Tibial nerve (tissue), 4 donors: ENCODE data around the gene SCN5A. TPM values are rescaled to one million over a fixed set of nuclear protein-coding genes. Genes with fewer than 3 reads are reported as not detected.

Experiments used
- DNase-seq, 2 donors: peaks; one replicate each; pipeline ENCODE4 v3.0.0-alpha.2; 2019; ENCODE audit warnings: low spot score in 2 of 2
- H3K27ac ChIP-seq, 4 donors: fragments of 200-600 bp; sonication (generic) in 3 of 4; one replicate each; pipeline ENCODE4 v1.5.1; 2017 to 2019; ENCODE audit warnings: mild to moderate bottlenecking in 1 of 4
- H3K27me3 ChIP-seq, 2 donors: fragments of 200-600 bp; sonication (generic) in 1 of 2; one replicate each; pipeline versions ENCODE4 v1.5.1 to v1.6.0; 2017 to 2019
- H3K36me3 ChIP-seq, 3 donors: fragments of 200-600 bp; sonication (generic); one replicate each; pipeline ENCODE4 v1.5.1; 2018 to 2019
- H3K4me1 ChIP-seq, 4 donors: fragments of 200-600 bp; sonication (generic) in 3 of 4; one replicate each; pipeline ENCODE4 v1.5.1; 2017 to 2019
- H3K4me3 ChIP-seq, 4 donors: fragments of 200-600 bp; sonication (generic) in 3 of 4; one replicate each; pipeline ENCODE4 v1.5.1; 2017 to 2019; ENCODE audit warnings: mild to moderate bottlenecking in 1 of 4, moderate library complexity in 1 of 4
- H3K9me3 ChIP-seq, 4 donors: fragments of 200-600 bp; sonication (generic) in 3 of 4; one replicate each; pipeline ENCODE4 v1.5.1; 2017 to 2019
- EP300 ChIP-seq, 2 donors: sonication (generic); formaldehyde crosslinking; IDR thresholded peaks; one replicate each; pipeline ENCODE4 v1.6.1; 2017; ENCODE audit warnings: antibody characterized with exemption in 2 of 2, mild to moderate bottlenecking in 1 of 2
- POLR2A ChIP-seq, 2 donors: fragments of 450-650 bp; IDR thresholded peaks; one replicate each; pipeline ENCODE4 v1.6.1; 2017; ENCODE audit warnings: antibody characterized with exemption in 2 of 2, mild to moderate bottlenecking in 2 of 2, moderate library complexity in 2 of 2
- WGBS, 2 donors: methylation state at CpG; one replicate each; pipeline ENCODE4 v1.1.5; 2018; 5-methylcytosine and 5-hydroxymethylcytosine counted together
- total RNA-seq, 4 donors: library from RNA; depleted of rRNA; stranded (reverse); fragments of >200 nt; gene quantifications; one replicate each; pipeline ENCODE4 v1.1.0, GENCODE V29; 2016
- TF ChIP-seq, protein P1 (sequence below), 5 experiments: fragments of 200-600 bp in 3 of 5; fragments of 450-650 bp in 2 of 5; sonication (generic) in 3 of 5; IDR thresholded peaks; one replicate each; pipeline ENCODE4 v1.5.1; 2016 to 2019; ENCODE audit warnings: antibody characterized with exemption in 5 of 5, mild to moderate bottlenecking in 3 of 5, moderate library complexity in 2 of 5

SCN5A gene
- total RNA-seq, 4 donors from 2014 or later = 0.44 to 2.7 (median 1.8) TPM

DNA sequence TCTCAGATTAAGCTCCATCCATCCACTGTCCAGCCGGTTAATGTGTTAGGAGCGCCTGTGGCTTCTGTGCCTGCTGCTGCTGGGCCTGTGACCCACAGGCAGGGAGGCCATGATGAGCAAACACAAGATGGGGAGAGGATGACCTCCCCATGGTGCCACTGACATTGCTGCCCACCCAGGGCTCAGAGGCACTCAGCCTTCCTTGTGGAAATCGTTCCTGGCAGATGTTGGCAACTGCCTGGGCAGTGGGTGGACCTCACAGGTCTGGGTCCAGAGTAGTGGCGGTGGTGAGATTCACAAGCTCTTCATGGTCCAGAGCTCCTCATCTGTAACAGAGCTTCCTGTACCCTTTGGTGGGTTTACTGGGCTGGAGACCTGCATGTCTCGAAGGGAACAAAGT, 38.6 kb downstream of the SCN5A start:
- TF ChIP-seq EP300 (IDR thresholded peaks at IDR 0.05) = no peak
- no peak for TF ChIP-seq POLR2A (IDR thresholded peaks at IDR 0.05)
- TF ChIP-seq, protein P1, sequence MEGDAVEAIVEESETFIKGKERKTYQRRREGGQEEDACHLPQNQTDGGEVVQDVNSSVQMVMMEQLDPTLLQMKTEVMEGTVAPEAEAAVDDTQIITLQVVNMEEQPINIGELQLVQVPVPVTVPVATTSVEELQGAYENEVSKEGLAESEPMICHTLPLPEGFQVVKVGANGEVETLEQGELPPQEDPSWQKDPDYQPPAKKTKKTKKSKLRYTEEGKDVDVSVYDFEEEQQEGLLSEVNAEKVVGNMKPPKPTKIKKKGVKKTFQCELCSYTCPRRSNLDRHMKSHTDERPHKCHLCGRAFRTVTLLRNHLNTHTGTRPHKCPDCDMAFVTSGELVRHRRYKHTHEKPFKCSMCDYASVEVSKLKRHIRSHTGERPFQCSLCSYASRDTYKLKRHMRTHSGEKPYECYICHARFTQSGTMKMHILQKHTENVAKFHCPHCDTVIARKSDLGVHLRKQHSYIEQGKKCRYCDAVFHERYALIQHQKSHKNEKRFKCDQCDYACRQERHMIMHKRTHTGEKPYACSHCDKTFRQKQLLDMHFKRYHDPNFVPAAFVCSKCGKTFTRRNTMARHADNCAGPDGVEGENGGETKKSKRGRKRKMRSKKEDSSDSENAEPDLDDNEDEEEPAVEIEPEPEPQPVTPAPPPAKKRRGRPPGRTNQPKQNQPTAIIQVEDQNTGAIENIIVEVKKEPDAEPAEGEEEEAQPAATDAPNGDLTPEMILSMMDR (IDR thresholded peaks at IDR 0.05) = no peak
- H3K4me3 ChIP-seq = no peak overlapping the region
- 90 to 96% methylated on average over 3 to 4 of the region's 5 CpGs for WGBS, 2 donors
- no peak overlapping the region for H3K27ac ChIP-seq
- no peak for DNase-seq
- no peaks in the 10 kb centered on the region for H3K27me3 ChIP-seq
- no peaks in the 10 kb centered on the region for H3K4me1 ChIP-seq
- H3K36me3 ChIP-seq = peaks cover 0 to 26% (median 0%) of the 10 kb centered on the region in 3 donors
- H3K9me3 ChIP-seq = no peaks in the 10 kb centered on the region

DNA sequence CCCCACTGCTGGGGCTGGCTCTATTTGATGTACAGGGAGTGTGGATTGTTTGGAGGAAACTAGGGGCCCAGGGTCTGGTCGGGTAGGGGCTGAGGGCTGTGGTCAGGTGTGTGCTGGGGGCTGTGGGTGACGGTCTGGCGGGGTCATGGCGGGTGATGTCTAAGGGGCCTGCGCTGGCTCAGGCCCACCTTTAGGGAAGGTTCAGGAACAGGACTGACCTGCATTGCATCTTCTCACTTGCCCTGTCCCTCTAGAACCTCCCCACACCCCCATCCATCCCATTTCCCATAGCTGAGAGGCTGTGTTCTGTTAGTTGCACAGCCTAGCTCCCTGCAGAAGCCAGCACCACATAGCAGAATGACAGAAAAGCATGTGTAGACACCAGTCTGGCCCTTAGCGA, 39.1 kb downstream of the SCN5A start:
- Histone ChIP-seq H3K27ac (no peak overlapping the region), H3K27me3 (no peaks in the 10 kb centered on the region), H3K36me3 (peaks cover 0 to 31% (median 0%) of the 10 kb centered on the region in 3 donors), H3K9me3 (no peaks in the 10 kb centered on the region), H3K4me1 (no peaks in the 10 kb centered on the region), H3K4me3 (no peak overlapping the region)
- TF ChIP-seq EP300 (IDR thresholded peaks at IDR 0.05) (no peak), POLR2A (IDR thresholded peaks at IDR 0.05) (no peak)
- TF ChIP-seq, protein P1 (IDR thresholded peaks at IDR 0.05) = no peak
- DNase-seq = no peak
- WGBS, 2 donors = 95 to 100% methylated on average over 6 of the region's 6 CpGs

DNA sequence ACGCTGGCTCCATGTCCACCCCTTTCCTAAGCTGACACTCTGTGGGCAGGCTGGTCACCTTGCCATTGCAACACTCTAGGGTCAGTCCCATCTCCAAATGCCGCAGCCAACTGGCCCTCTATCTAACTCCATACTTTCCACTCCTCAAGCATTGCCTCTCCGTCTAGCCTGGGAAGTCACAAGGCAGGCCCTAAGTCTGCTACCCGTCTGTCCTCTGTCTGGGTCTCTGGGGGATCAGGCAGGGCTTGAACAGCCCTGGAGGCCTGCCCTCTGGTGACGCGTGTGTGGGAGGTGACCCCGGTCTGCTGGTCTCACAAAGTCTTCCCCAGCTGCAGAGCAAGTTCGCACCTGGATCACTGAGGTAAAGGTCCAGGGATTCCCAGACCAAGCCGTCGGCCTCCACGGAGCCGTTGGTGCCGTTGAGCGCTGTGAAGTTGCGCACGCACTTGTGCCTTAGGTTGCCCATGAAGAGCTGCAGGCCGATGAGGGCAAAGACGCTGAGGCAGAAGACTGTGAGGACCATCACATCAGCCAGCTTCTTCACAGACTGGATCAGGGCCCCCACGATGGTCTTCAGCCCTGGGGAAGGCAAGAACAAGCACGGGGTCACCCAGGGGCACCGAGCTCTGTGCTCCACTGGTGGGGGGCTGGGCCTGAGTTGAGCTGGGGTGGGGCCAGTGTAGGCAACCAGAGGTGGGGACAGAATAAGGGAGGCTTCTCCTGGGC, 39.9 kb downstream of the SCN5A start:
- TF ChIP-seq POLR2A (IDR thresholded peaks at IDR 0.05) = no peak
- TF ChIP-seq EP300 (IDR thresholded peaks at IDR 0.05) = no peak
- TF ChIP-seq, protein P1 (IDR thresholded peaks at IDR 0.05) = no peak
- no peak overlapping the region for H3K4me3 ChIP-seq
- H3K27me3 ChIP-seq = no peaks in the 10 kb centered on the region
- no peak for DNase-seq
- H3K9me3 ChIP-seq = no peaks in the 10 kb centered on the region
- H3K36me3 ChIP-seq = peaks cover 0 to 39% (median 0%) of the 10 kb centered on the region in 3 donors
- no peaks in the 10 kb centered on the region for H3K4me1 ChIP-seq
- no peak overlapping the region for H3K27ac ChIP-seq
- 87% methylated on average over 6 to 17 of the region's 21 CpGs for WGBS, 2 donors

DNA sequence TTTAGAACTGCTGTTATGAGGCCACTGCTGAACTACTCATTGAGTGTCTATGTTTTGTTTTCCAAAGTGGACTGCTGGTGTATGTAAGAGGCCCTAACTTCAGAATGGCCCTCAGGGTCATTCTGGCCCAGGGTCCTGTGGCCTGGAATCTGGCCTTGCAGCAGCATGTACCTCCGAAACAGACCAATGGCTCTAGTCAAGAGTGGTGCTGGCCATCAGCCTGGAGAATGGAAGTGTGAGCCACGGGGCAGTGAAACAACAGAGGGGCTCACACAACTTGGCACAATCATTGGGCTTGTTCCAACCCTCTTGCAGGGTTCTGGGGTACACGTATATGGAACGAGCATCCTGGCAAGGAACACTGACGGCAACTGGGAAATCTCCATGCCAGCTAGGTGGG, 40.5 kb downstream of the SCN5A start:
- no peak for DNase-seq

More for the DNA sequence above, 40.5 kb downstream of the SCN5A start:
- Histone ChIP-seq H3K4me1 (no peaks in the 10 kb centered on the region), H3K36me3 (peaks cover 0 to 44% (median 0%) of the 10 kb centered on the region in 3 donors), H3K27ac (no peak overlapping the region), H3K27me3 (no peaks in the 10 kb centered on the region), H3K9me3 (no peaks in the 10 kb centered on the region), H3K4me3 (no peak overlapping the region)
- 68 to 88% methylated on average over 5 of the region's 5 CpGs for WGBS, 2 donors
- TF ChIP-seq, protein P1 (IDR thresholded peaks at IDR 0.05) = no peak
- no peak for TF ChIP-seq POLR2A (IDR thresholded peaks at IDR 0.05)
- no peak for TF ChIP-seq EP300 (IDR thresholded peaks at IDR 0.05)
